Activated naive CD4-positive, alpha-beta T cell treated with anti-CD3 and anti-CD28 coated beads for 36 hours (primary cell): ENCODE data around the gene STARD7. TPM values are rescaled to one million over a fixed set of nuclear protein-coding genes. Genes with fewer than 3 reads are reported as not detected.
A peak's percentile ranks its signal among the peaks of the same experiment; 100 is the strongest.

ENCODE experiments used
- CTCF ChIA-PET: fragments of 350-600 bp; sonication (Branson Sonifier 250); formaldehyde crosslinking; loops from one replicate; lab custom pipeline; 2021; ENCODE audit warnings: antibody characterized with exemption; lab: Charles Lee
- DNase-seq: peaks from one replicate; pipeline ENCODE4 v3.0.0-alpha.2; 2020
- H3K27ac Mint-ChIP-seq: one replicate; pipeline ENCODE4 v1.8.0; 2021; ENCODE audit warnings: mild to moderate bottlenecking, mixed read lengths
- H3K27me3 Mint-ChIP-seq: one replicate; pipeline ENCODE4 v1.8.0; 2021; ENCODE audit warnings: low read depth, mixed read lengths
- H3K36me3 Mint-ChIP-seq: one replicate; pipeline ENCODE4 v1.8.0; 2021; ENCODE audit warnings: low read depth, mixed read lengths
- H3K4me1 Mint-ChIP-seq: one replicate; pipeline ENCODE4 v1.8.0; 2021; ENCODE audit warnings: low read depth, mixed read lengths
- H3K4me3 Mint-ChIP-seq: one replicate; pipeline ENCODE4 v1.8.0; 2021; ENCODE audit warnings: mild to moderate bottlenecking, moderate library complexity, mixed read lengths
- H3K9me3 Mint-ChIP-seq: one replicate; pipeline ENCODE4 v1.8.0; 2021; ENCODE audit warnings: mixed read lengths
- intact Hi-C: fragments of 100-400 bp; cut with micrococcal nuclease; formaldehyde crosslinking; loops from one replicate; pipeline ENCODE4 v1.15.1; 2023
- total RNA-seq, 2 experiments: library from RNA; stranded (reverse); gene quantifications; one replicate each; pipeline ENCODE4 v1.2.3, GENCODE V29; 2021

The STARD7 gene
- total RNA-seq, 2 experiments from 2014 or later, result 84.7 to 87.6 TPM

- peak overlapping the region; percentile 88 for H3K27ac Mint-ChIP-seq
- intact Hi-C loops, result loop anchor here (5.0 kb wide), 2 partner anchors 115 to 300 kb away; partner anchors contain the start of gene NEURL3
- H3K4me1 Mint-ChIP-seq, result peaks cover 60% of the 10 kb centered on the region
- H3K36me3 Mint-ChIP-seq, result peaks cover 31% of the 10 kb centered on the region
- peak overlapping the region; percentile 92 for H3K4me3 Mint-ChIP-seq
- no peaks in the 10 kb centered on the region for H3K9me3 Mint-ChIP-seq
- CTCF ChIA-PET, result interaction anchor here (0.8 to 1.1 kb wide), 2 partner anchors 60 to 68 kb away, joined by 3 to 6 read pairs; no protein-coding TSS in a partner anchor
- peak; percentile 13 for DNase-seq
- no peaks in the 10 kb centered on the region for H3K27me3 Mint-ChIP-seq
Observed at GRCh38 chr2:96207073-96207773, 1.4 kb downstream of the STARD7 start.

DNA sequence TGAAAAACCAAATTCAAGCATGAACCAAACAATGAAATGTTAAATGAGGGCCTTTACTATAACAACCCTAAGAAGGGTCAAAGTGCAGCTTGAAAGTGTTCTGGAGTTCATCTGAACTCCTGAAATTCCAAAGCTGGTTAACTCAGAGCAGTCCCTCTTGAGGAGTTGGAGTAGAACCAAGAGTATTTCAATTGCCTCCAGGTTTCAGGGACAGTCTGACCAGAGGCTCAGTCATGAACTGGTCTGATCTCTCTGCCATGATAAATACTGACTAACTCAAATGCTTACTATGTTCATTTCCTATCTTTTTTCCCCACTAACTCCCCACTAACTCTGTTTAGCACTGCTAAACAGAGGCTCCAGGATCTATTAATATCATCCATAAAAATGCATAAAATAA, 2.7 kb downstream of the STARD7 start:
- DNase-seq, result no peak
- intact Hi-C loops, result loop anchor here (5.0 kb wide), 2 partner anchors 116 to 301 kb away; partner anchors contain the start of gene NEURL3
- peak overlapping the region; percentile 72 for H3K27ac Mint-ChIP-seq
- H3K4me1 Mint-ChIP-seq, result peaks cover 66% of the 10 kb centered on the region
- H3K9me3 Mint-ChIP-seq, result no peaks in the 10 kb centered on the region
- H3K27me3 Mint-ChIP-seq, result no peaks in the 10 kb centered on the region
- peaks cover 31% of the 10 kb centered on the region for H3K36me3 Mint-ChIP-seq
- peak overlapping the region; percentile 76 for H3K4me3 Mint-ChIP-seq
- CTCF ChIA-PET, result interaction anchor here (0.6 to 1.4 kb wide), 4 partner anchors 30 to 213 kb away, joined by 4 to 6 read pairs (median 4); no protein-coding TSS in a partner anchor

DNA sequence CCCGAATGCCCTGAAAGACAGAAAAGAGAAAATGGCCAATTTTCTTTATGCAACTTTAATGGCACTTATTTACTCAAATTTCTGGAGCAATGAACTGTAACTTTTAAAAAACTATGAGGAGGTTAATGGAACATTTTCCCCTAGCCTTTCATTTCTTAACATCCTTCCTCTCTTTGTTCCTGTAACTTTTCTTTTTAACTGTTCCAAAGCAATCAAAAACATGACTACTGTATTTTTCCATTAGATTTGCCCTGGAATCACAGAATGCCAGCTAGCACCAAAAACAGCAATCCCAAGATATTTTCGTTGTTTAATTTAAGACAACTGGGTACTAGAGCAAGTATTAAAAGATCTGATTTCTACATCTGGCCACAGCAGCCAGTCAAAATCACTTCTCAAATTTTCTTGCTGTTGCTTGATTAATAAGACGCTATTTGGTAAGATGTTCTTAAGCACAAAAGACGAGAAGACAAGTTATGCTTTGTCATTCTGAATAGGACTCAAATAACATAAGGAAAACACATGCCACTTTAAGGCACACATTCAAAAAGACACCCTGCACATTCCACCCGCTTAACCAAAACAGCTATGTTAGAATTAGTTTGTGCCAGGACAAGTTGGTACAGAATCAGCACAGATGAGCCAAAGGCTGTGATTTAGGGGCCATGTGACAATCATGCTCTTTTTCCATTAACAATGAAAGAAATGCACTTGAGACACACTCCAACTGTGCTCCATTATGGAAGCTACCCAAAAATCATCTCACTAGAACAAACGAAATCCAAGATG, 3.6 kb downstream of the STARD7 start:
- CTCF ChIA-PET, result interaction anchor here (0.9 to 2.1 kb wide), 5 partner anchors 31 to 213 kb away, joined by 3 to 8 read pairs (median 4); partner anchors contain the start of gene ASTL
- no peak for DNase-seq
- H3K27me3 Mint-ChIP-seq, result no peaks in the 10 kb centered on the region
- H3K4me3 Mint-ChIP-seq, result no peak overlapping the region
- peak overlapping the region; percentile 68 for H3K27ac Mint-ChIP-seq
- no peaks in the 10 kb centered on the region for H3K9me3 Mint-ChIP-seq
- intact Hi-C loops, result loop anchor here (5.0 kb wide), 2 partner anchors 117 to 302 kb away; partner anchors contain the start of gene NEURL3
- peaks cover 33% of the 10 kb centered on the region for H3K36me3 Mint-ChIP-seq
- H3K4me1 Mint-ChIP-seq, result peaks cover 73% of the 10 kb centered on the region

- Mint-ChIP-seq H3K36me3 (peaks cover 37% of the 10 kb centered on the region), H3K27ac (peak overlapping the region; percentile 66), H3K9me3 (no peaks in the 10 kb centered on the region), H3K4me3 (peak overlapping the region; percentile 27), H3K4me1 (peaks cover 81% of the 10 kb centered on the region), H3K27me3 (no peaks in the 10 kb centered on the region)
- CTCF ChIA-PET, result interaction anchor here (0.8 to 3.9 kb wide), 4 partner anchors 10 to 65 kb away, joined by 3 to 20 read pairs (median 6); partner anchors contain the start of gene ASTL
- no peak for DNase-seq
- intact Hi-C loops, result no loop called here
Observed at GRCh38 chr2:96203130-96204028, 5.2 kb downstream of the STARD7 start.

DNA sequence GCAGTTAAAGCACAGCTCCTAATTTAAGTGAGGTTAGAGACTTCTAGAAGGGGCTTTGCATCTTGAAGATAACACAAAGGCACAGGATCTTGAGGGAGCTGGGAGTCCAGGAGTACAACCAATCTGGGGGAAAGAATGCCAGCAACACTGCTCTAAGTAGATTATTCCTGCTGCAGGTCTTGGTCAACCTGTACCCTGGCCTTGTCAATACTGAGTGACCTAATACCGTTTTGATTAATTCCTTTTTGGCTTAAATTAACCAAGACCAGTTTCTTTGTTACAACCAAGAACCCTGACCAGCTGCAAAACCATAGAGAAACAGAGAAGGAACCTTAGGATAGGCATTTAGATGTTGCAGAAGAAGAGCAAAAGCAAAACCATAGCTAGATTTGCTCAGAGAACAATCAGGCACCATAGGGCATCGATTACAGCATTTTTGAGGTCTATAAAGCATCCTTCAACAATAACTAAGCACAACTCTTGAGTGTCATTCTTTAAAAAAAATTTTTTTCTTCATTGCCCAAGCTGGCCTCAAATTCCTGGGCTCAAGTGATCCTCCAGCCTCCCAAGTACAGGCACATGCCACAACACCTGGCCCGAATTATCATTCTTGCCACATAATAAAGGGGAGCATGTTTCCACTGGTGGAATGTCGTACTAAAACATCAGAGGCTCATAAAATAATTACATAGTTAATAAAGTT, 6.3 kb downstream of the STARD7 start:
- CTCF ChIA-PET, result interaction anchor here (0.6 to 3.9 kb wide), 7 partner anchors 23 to 165 kb away, joined by 3 to 20 read pairs (median 3); partner anchors contain the start of gene ASTL
- H3K9me3 Mint-ChIP-seq, result no peaks in the 10 kb centered on the region
- intact Hi-C loops, result no loop called here
- H3K27me3 Mint-ChIP-seq, result no peaks in the 10 kb centered on the region
- peaks cover 31% of the 10 kb centered on the region for H3K36me3 Mint-ChIP-seq
- no peak for DNase-seq
- H3K4me1 Mint-ChIP-seq, result peaks cover 80% of the 10 kb centered on the region
- no peak overlapping the region for H3K27ac Mint-ChIP-seq
- H3K4me3 Mint-ChIP-seq, result no peak overlapping the region

GRCh38 chr2:96201338-96201737, 7.3 kb downstream of the STARD7 start:
- DNase-seq, result no peak
- Mint-ChIP-seq H3K27me3 (no peaks in the 10 kb centered on the region), H3K36me3 (peaks cover 25% of the 10 kb centered on the region), H3K27ac (no peak overlapping the region), H3K4me3 (no peak overlapping the region), H3K4me1 (peaks cover 74% of the 10 kb centered on the region), H3K9me3 (no peaks in the 10 kb centered on the region)
- CTCF ChIA-PET, result interaction anchor here (0.6 to 3.9 kb wide), 9 partner anchors 22 to 166 kb away, joined by 3 to 20 read pairs (median 3); partner anchors contain the start of gene ASTL
- intact Hi-C loops, result no loop called here

DNA sequence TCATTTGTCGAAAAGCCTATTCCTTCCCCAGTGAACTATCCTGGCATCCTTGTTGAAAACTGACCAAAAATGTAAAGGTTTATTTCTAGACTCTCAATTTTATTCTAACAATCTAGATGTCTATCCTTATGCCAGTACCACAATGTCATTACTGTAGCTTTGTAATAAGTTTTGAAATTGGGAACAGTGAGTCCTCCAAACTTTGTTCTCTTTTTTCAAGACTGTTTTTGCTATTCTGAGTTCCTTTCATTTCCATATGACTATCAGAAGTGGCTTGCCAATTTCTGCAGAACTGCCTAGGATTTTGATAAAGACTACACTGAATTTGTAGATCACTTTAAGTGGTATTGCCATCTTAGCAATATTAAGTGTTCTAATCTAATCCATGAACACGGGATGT, 9.7 kb downstream of the STARD7 start:
- Mint-ChIP-seq H3K4me1 (peaks cover 50% of the 10 kb centered on the region), H3K36me3 (peaks cover 22% of the 10 kb centered on the region), H3K27me3 (no peaks in the 10 kb centered on the region), H3K4me3 (no peak overlapping the region), H3K27ac (no peak overlapping the region), H3K9me3 (no peaks in the 10 kb centered on the region)
- intact Hi-C loops, result no loop called here
- CTCF ChIA-PET, result interaction anchor here (2.0 kb wide), 1 partner anchor 56 kb away, joined by 6 read pairs; no protein-coding TSS in a partner anchor
- no peak for DNase-seq

DNA sequence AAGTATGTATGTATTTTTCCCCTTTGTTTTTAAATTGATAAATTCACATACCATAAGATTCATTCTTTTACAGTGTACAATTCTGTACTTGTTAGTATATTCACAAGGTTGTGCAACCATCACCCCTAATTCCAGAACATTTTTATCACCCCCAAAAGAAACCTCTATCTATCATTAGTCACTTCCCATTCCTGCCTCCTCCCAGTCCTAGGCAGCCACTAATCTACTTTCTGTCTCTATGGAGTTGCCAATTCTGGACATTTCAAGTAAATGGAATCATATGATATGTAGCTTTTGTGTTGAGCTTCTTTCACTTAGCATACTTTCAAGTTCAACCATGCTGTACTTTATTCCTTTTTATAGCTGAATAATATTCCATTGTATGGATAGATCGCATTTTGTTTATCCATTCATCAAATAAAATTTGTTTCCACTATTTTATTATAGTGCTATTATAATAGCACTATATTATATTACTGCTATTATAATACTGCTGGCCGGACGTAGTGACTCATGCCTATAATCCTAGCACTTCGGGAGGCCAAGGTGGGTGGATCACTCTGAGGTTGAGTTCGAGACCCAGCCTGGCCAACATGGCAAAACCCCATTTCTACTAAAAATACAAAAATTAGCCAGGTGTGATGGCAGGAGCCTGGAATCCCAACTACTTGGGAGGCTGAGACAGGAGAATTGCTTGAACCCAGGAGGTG, 10.9 kb downstream of the STARD7 start:
- Mint-ChIP-seq H3K27ac (no peak overlapping the region), H3K9me3 (no peaks in the 10 kb centered on the region), H3K36me3 (peaks cover 29% of the 10 kb centered on the region), H3K4me1 (peaks cover 38% of the 10 kb centered on the region), H3K4me3 (no peak overlapping the region), H3K27me3 (no peaks in the 10 kb centered on the region)
- intact Hi-C loops, result no loop called here
- DNase-seq, result no peak
- CTCF ChIA-PET, result interaction anchor here (1.6 kb wide), 1 partner anchor 23 kb away, joined by 6 read pairs; no protein-coding TSS in a partner anchor

- CTCF ChIA-PET, result interaction anchor here (0.8 to 2.0 kb wide), 2 partner anchors 13 kb away, joined by 6 to 7 read pairs; partner anchors contain the start of gene STARD7
- H3K36me3 Mint-ChIP-seq, result peaks cover 38% of the 10 kb centered on the region
- H3K27ac Mint-ChIP-seq, result no peak overlapping the region
- intact Hi-C loops, result no loop called here
- no peak for DNase-seq
- no peaks in the 10 kb centered on the region for H3K27me3 Mint-ChIP-seq
- no peak overlapping the region for H3K4me3 Mint-ChIP-seq
- peaks cover 23% of the 10 kb centered on the region for H3K4me1 Mint-ChIP-seq
- H3K9me3 Mint-ChIP-seq, result no peaks in the 10 kb centered on the region
Observed at GRCh38 chr2:96195410-96196066, 13.1 kb downstream of the STARD7 start.
